Osteoblast (primary cell): Measurements from ENCODE around the gene MICALL2. TPM values are rescaled to one million over a fixed set of nuclear protein-coding genes. Genes with fewer than 3 reads are reported as not detected.
A peak's percentile ranks its signal among the peaks of the same experiment; 100 is the strongest.

ENCODE experiments used
- DNase-seq: peaks from one replicate; pipeline ENCODE4 v3.0.0; 2011; ENCODE audit warnings: low spot score, mixed read lengths; ENCODE audit not compliant: insufficient read length; ENCODE audit errors: missing footprints
- H2AFZ ChIP-seq: 2 replicates; pipeline ENCODE4 v1.6.0; 2011; ENCODE audit warnings: mild to moderate bottlenecking, low read length
- H3K27ac ChIP-seq: 2 replicates; pipeline ENCODE4 v1.5.1; 2011; ENCODE audit warnings: mild to moderate bottlenecking, low read depth, low read length, moderate library complexity
- H3K27me3 ChIP-seq: 2 replicates; pipeline ENCODE4 v1.6.0; 2012; ENCODE audit warnings: mild to moderate bottlenecking, control low read depth, inconsistent platforms, low read length, moderate library complexity; ENCODE audit not compliant: insufficient read depth
- H3K36me3 ChIP-seq: 2 replicates; pipeline ENCODE4 v1.5.1; 2011; ENCODE audit warnings: mild to moderate bottlenecking, low read length, control low read depth, moderate library complexity; ENCODE audit not compliant: insufficient read depth
- H3K4me1 ChIP-seq: 2 replicates; pipeline ENCODE4 v1.5.1; 2011; ENCODE audit warnings: mild to moderate bottlenecking, low read length, control low read depth, moderate library complexity; ENCODE audit not compliant: insufficient read depth
- H3K4me2 ChIP-seq: 2 replicates; pipeline ENCODE4 v1.6.0; 2011; ENCODE audit warnings: mild to moderate bottlenecking, low read length; ENCODE audit not compliant: insufficient read depth
- H3K4me3 ChIP-seq: fragments of 200-600 bp; sonication (generic); 3 replicates; pipeline ENCODE4 v1.5.1; 2012; ENCODE audit warnings: mild to moderate bottlenecking, low read length, inconsistent platforms; ENCODE audit not compliant: insufficient read depth
- H3K79me2 ChIP-seq: 2 replicates; pipeline ENCODE4 v1.6.0; 2012; ENCODE audit warnings: mild to moderate bottlenecking, low read length, control low read depth, inconsistent platforms; ENCODE audit not compliant: insufficient read depth
- H3K9me3 ChIP-seq: 2 replicates; pipeline ENCODE4 v1.5.1; 2011; ENCODE audit warnings: low read depth, low read length, control low read depth
- H4K20me1 ChIP-seq: 2 replicates; pipeline ENCODE4 v1.6.0; 2012; ENCODE audit warnings: mild to moderate bottlenecking, low read length, control low read depth; ENCODE audit not compliant: insufficient read depth
- total RNA-seq: library from RNA; depleted of rRNA; stranded (reverse); fragments of >200 nt; gene quantifications from 2 replicates; pipeline ENCODE4 v1.2.3, GENCODE V29; 2012
- TF ChIP-seq, protein P1 (sequence below): IDR thresholded peaks from 2 replicates; pipeline ENCODE4 v1.5.1; 2011; ENCODE audit warnings: mild to moderate bottlenecking, low read depth, low read length, moderate library complexity; ENCODE audit errors: extremely low read depth

Gene MICALL2
- total RNA-seq, 1 donor, result 30.4 TPM

DNA sequence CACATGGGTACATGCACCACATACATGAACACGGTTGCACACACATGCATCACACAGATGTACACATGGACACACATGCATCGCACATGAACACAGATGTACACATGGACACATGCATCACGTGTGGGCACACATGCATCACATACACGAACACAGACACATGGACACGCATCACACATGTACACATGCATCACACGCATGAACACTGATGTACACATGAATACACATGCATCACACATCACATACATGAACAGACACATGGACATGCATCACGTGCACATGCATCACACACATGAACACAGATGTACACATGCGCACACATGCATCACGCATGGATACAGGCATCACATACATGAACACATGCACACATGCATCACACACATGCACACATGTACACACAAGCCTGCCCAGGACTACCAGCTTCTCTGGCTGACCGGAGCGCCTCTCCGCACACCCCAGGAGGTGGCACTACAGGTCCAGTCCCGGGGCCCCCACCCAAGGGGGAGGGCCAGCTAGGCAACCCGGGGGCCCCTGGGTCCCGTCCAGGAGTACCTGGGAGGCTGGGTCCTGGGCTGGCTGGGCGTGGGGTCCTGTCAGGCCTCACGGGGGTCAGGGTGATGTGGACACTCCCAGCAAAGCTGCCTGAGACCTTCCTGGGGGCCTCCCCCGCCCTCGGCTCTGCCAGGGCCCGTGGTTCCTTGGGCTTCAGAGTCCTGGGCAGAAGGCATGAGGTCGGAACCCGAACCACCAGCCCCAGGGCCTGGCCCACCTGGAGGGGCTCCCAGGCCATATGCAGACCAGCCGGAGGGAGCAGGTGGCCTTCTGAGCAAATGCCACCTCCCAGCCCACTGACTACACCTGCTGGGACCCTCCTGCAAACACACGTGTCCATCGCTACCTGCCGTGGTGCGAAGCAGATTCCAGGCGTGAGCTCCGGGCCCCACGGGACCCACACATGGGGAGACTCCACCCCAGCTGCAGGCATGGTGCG is 19.6 kb downstream of the MICALL2 start:
- H3K36me3 ChIP-seq, result peaks cover 50% of the 10 kb centered on the region

DNA sequence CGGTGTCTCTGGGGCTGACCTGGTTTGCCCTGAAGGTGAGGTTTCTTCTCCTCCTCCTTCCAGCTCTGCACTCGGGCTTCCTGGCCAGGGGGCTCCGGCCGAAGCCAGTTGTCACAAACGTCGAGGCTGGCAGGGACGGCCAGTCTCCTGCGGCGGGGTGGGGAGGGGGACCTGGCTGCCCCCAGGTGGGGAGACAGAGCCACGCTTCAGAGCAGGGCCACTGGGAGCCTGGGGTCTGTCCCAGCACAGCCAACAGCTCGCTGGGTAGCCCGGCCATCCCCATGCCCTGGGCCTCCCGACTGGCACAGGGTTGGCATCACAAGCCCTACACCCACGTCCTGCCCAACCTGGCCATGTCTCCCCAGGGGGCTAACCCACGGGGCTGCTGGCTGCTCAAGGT is 20.4 kb downstream of the MICALL2 start:
- Histone ChIP-seq H4K20me1 (peaks cover 41% of the 10 kb centered on the region), H3K27me3 (no peaks in the 10 kb centered on the region), H3K4me1 (no peaks in the 10 kb centered on the region), H3K4me2 (no peak overlapping the region), H2AFZ (no peak overlapping the region), H3K27ac (no peak overlapping the region), H3K79me2 (no peaks in the 10 kb centered on the region), H3K36me3 (peaks cover 46% of the 10 kb centered on the region), H3K9me3 (no peaks in the 10 kb centered on the region), H3K4me3 (no peak overlapping the region)
- DNase-seq, result no peak
- TF ChIP-seq, protein P1, sequence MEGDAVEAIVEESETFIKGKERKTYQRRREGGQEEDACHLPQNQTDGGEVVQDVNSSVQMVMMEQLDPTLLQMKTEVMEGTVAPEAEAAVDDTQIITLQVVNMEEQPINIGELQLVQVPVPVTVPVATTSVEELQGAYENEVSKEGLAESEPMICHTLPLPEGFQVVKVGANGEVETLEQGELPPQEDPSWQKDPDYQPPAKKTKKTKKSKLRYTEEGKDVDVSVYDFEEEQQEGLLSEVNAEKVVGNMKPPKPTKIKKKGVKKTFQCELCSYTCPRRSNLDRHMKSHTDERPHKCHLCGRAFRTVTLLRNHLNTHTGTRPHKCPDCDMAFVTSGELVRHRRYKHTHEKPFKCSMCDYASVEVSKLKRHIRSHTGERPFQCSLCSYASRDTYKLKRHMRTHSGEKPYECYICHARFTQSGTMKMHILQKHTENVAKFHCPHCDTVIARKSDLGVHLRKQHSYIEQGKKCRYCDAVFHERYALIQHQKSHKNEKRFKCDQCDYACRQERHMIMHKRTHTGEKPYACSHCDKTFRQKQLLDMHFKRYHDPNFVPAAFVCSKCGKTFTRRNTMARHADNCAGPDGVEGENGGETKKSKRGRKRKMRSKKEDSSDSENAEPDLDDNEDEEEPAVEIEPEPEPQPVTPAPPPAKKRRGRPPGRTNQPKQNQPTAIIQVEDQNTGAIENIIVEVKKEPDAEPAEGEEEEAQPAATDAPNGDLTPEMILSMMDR, result no peak

More for the DNA sequence above, 19.6 kb downstream of the MICALL2 start:
- no peak for DNase-seq
- Histone ChIP-seq H3K9me3 (no peaks in the 10 kb centered on the region), H3K27me3 (no peaks in the 10 kb centered on the region), H3K79me2 (no peaks in the 10 kb centered on the region), H3K4me1 (no peaks in the 10 kb centered on the region), H3K4me2 (no peak overlapping the region), H2AFZ (no peak overlapping the region), H4K20me1 (peaks cover 33% of the 10 kb centered on the region), H3K27ac (no peak overlapping the region), H3K4me3 (no peak overlapping the region)
- TF ChIP-seq, protein P1, result peak; percentile 15

DNA sequence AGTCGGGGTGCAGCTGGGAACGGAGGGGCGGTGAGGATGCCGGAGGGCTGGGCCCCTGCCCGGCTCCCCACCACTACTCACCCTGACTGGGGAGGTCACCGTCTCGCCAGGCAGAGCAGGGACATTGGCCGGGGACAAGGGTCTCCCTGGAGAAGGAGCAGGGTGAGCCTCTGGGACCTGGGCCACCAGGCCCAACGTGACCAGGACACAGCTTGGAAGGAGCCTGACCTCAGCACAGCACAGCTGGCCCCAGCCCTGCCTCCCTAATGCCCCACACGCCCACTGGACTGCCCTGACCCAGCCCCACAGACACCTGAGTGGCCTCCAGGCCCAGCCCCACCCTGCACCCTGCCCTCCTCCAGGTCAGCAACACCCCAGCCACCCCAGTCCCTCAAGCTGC is 21.1 kb downstream of the MICALL2 start:
- Histone ChIP-seq H3K27ac (no peak overlapping the region), H4K20me1 (peaks cover 42% of the 10 kb centered on the region), H3K27me3 (no peaks in the 10 kb centered on the region), H3K79me2 (no peaks in the 10 kb centered on the region), H2AFZ (no peak overlapping the region), H3K36me3 (peaks cover 40% of the 10 kb centered on the region), H3K4me1 (no peaks in the 10 kb centered on the region), H3K4me2 (no peak overlapping the region), H3K9me3 (no peaks in the 10 kb centered on the region), H3K4me3 (no peak overlapping the region)
- DNase-seq, result no peak
- TF ChIP-seq, protein P1, result no peak

DNA sequence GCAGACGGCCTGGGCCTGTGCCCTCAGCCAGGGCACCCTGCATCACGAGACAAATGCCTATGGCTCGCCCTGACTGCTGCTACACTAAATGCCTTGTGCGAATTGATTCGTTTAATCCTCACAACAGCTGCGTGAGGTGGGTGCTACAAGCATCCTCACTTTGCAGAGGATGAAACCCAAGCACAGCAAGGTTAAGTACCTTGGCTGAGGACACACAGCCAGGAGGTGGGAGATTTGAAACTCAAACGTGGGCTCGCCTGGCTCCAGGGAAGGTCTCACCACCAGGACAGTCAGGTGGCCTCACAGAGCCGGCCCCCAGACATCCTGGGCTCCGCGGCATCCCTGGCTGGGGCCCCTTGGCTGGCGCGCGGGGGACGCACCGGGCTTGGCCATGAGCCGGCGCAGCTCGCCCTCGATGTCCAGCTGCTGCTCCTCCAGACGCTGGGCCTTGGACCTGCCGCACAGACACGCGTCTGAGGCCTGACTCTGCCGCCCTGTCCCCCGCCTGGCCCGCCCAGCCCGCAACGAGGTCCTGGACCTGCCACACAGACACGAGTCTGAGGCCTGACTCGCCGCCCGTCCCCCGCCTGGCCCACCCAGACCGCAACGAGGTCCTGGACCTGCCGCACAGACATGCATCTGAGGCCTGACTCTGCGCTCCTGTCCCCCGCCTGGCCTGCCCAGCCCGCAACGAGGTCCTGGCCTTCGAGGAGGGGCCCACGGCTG is 22.0 kb downstream of the MICALL2 start:
- Histone ChIP-seq H3K36me3 (peaks cover 40% of the 10 kb centered on the region), H2AFZ (no peak overlapping the region), H3K27me3 (no peaks in the 10 kb centered on the region), H3K4me1 (peaks cover 4% of the 10 kb centered on the region), H3K4me2 (no peak overlapping the region), H3K9me3 (no peaks in the 10 kb centered on the region), H3K79me2 (no peaks in the 10 kb centered on the region), H3K4me3 (no peak overlapping the region), H3K27ac (no peak overlapping the region), H4K20me1 (peaks cover 51% of the 10 kb centered on the region)
- DNase-seq, result no peak
- TF ChIP-seq, protein P1, result no peak
